WI38 (cell line): ENCODE measurements around the gene RPL22L1.

Experiments
- H3K4me3 ChIP-seq: 2 replicates; pipeline ENCODE4 v1.5.1; 2011; ENCODE audit warnings: low read depth, mild to moderate bottlenecking, control low read depth, low read length
- TF ChIP-seq, protein P1 (sequence below): IDR thresholded peaks from 2 replicates; pipeline ENCODE4 v1.5.1; 2012; ENCODE audit warnings: low read depth, mild to moderate bottlenecking, control low read depth, low read length

Gene RPL22L1

DNA sequence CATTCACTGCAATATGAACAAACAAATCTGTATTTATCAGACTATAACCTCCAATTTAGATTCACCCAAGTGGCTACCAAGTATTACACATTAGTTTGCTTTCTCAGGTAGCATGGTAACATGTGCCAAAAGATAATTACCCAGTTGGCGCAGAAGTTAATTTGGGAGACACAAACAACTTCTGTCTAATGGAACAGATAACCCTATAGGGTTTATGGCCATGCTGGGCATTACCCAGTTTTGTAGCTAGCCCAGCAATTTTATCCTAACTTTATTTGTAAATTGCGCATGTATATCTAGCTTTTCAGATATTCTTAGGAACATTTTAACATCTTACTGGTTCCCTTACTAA, 780 bp downstream of the RPL22L1 start:
- peak overlapping the region; percentile 95 for H3K4me3 ChIP-seq
- TF ChIP-seq, protein P1, sequence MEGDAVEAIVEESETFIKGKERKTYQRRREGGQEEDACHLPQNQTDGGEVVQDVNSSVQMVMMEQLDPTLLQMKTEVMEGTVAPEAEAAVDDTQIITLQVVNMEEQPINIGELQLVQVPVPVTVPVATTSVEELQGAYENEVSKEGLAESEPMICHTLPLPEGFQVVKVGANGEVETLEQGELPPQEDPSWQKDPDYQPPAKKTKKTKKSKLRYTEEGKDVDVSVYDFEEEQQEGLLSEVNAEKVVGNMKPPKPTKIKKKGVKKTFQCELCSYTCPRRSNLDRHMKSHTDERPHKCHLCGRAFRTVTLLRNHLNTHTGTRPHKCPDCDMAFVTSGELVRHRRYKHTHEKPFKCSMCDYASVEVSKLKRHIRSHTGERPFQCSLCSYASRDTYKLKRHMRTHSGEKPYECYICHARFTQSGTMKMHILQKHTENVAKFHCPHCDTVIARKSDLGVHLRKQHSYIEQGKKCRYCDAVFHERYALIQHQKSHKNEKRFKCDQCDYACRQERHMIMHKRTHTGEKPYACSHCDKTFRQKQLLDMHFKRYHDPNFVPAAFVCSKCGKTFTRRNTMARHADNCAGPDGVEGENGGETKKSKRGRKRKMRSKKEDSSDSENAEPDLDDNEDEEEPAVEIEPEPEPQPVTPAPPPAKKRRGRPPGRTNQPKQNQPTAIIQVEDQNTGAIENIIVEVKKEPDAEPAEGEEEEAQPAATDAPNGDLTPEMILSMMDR, result no peak

DNA sequence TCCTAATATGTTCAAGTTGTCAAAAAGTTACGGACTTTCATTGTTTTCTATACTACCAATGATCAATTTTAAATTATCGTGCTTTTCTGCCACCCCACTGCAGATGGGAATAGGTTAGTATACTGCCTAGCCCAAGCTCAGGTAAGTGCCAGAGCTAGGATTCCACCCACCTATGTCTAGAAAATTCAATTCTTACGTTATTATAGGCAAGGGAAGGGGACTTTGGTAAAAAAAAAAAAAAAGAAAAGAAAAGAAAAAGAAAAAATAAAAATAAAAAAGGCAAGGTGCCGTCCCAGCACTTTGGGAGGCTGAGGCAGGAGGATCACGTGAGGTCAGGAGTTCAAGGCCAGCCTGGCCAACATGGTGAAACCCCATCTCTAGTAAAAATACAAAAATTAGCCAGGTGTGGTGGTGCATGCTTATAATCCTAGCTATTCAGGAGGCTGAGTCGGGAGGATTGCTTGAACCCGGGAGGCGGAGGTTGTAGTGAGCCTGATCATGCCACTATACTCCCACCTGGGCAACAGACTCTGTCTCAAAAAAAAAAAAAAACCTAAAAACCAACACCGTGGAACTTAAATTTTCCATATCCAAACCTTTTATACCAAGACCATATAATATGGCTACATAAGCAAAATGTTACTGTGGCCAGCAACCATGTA, 1.3 kb downstream of the RPL22L1 start:
- TF ChIP-seq, protein P1, result no peak
- H3K4me3 ChIP-seq, result peak overlapping the region; percentile 95

DNA sequence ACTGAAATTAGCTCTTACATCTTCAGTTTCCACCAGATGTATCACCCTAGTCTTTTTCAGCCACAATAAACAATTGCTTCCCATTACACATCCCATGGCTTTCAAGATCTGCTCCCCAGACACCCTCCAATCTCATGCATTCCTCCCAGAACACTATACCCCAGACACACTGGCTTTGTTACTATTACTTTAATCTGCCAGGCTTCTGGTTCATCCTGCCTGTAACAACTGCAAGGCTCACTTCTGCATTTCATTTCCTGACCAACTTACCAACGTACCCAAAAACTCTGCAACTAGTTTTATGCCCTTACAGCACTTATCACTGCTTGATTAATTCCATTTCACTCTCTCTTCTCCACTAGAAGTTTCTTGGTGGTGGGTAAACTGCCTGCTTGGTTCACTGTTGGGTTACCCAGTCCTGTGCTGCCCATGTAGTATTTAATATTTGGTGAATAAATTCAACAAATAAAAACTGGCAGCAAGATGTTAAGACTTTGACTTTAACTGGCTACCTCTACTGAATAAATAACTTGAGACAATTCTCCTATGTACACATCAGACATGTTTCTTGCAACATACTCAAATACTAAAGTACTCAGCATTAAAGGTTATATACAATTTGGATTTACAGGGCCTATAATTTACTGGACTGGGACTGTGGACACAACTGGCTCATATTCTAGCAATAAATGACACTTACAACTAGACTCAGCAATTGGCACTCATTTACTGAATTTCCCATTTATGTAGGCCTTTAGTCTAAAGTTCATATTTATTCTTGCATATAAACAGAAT, 2.7 kb downstream of the RPL22L1 start:
- TF ChIP-seq, protein P1, result no peak
- H3K4me3 ChIP-seq, result no peak overlapping the region; the same call in 1 of the 2 replicates

DNA sequence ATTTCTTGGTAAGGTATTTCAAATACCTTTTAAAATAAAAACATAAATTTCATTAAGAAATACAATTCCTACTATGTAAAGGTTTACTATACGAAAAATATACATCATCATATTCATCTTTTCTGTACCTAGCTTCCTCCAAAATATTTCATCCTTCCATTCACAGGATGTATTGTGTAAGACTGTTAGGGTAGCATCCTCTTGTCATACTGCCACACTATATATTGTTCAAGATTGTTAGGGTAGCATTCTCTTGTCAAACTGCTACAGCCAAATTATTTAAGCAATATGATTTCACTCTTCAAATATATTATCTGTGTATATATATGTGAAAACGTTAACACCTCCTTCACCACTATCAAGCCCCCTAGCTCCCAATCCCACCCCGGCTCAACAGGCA, 3.5 kb downstream of the RPL22L1 start:
- TF ChIP-seq, protein P1, result no peak
- no peak overlapping the region for H3K4me3 ChIP-seq

DNA sequence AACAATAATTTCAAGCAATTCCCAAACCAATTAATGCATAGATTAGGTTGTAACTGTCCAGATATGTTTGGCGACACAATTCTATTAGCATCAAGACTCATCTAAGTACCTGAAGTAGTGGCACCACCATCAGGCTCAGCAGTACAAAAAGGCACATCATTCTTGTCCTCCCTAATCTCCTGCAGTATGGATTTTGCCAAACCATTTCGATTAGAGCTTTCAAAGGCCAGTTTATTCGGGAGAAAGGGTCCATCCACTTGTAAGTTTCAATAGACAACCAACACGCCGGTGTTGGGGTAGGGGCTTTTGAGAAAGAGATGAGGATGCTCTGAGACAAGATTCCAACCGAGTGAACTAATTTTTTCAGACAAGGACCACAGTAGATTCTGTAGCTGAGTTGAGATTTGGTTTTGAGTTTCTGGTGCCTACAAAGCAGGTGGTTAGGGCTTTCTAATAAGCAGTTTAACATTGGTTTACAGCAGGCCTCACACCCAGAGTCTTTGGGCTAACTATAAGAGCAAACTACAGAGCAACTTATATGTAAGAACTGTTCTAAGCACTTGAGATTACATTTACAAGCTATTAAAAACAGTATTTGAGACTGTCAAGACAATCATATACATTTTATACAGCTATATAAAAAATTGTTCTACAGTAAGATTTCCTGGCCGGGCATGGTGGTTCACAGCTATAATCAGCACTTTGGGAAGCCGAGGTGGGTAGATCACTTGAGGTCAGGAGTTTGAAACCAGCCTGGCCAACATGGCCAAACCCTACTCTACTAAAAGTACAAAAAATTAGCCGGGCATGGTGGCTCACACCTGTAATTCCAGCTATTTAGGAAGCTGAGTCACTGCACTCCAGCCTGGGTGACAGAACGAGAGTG, 4.5 kb downstream of the RPL22L1 start:
- no peak overlapping the region for H3K4me3 ChIP-seq
- TF ChIP-seq, protein P1, result no peak

DNA sequence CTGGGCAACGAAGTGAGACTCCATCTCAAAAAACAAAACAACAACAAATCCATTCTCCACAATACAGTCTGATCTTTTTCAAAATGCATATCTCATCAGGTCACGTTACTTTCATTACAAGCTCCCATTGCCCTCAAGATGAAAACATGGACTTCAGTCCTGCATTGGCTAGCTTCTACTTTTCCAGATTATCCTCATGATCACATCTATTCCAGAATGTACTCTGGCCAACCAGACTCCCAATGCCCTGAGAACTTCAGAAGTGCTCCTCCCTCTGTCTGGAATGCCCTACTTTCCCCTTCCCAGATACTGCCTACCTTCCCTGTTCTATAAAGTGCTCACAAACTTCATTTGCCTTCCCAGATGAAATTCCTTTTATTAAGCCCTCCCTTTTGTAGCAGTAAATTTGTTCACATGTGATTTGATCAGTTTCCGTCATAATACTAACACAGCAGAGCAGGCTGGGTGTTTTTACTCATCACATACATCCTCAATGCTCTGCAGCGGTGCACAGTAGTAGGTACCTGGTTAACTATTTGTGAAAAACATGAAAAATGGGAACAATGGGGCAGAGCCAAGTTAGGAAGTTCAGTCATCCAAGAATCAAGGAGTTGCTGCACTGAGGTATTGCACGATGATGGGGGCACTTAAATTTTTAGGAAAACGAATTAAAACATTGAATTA, 5.3 kb downstream of the RPL22L1 start:
- TF ChIP-seq, protein P1, result no peak

More for the DNA sequence above, 5.3 kb downstream of the RPL22L1 start:
- H3K4me3 ChIP-seq, result no peak overlapping the region
